HG03064 (cell line): ENCODE results near the gene UBE2M.
A peak's percentile ranks its signal among the peaks of the same experiment; 100 is the strongest.

Experiments used
- ATAC-seq: cut with Tn5 transposase; IDR thresholded peaks from one replicate; pipeline ENCODE4 v1.9.1; 2021; ENCODE audit warnings: low read depth; ENCODE audit not compliant: unreplicated experiment

The UBE2M gene

DNA sequence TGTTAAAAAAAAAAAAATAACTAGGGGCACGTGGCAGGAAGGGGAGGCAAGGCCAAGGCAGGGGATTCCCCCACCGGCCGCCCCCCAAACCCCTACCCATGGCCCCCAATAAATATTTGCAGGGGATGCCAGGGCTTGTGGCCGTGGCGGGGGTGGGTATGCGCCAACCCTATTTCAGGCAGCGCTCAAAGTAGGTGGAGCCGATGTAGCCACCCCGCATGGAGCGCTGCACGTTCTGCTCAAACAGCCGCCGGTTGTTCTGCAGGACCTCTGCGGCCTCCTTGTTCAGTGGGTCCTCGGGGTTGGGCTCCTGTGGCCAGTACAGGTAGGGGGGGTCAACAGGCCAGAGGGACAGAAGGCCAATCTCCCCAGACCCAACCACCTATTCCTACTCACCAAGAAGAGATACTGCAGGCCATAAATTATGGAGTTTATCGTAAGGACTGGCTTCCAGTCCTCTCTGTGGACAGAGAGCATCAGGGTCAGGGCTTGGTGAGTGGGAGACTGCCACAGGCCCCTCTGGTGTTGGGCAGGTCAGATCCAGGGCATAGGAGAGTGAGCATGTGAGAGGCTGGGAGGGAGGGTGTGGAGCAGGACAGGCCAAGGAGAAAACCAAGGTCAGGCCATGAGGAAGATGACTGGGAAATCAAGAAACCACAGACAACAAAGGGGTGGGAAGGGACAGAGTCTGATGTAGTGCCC is 2.3 kb downstream of the UBE2M start:
- ATAC-seq: no peak

DNA sequence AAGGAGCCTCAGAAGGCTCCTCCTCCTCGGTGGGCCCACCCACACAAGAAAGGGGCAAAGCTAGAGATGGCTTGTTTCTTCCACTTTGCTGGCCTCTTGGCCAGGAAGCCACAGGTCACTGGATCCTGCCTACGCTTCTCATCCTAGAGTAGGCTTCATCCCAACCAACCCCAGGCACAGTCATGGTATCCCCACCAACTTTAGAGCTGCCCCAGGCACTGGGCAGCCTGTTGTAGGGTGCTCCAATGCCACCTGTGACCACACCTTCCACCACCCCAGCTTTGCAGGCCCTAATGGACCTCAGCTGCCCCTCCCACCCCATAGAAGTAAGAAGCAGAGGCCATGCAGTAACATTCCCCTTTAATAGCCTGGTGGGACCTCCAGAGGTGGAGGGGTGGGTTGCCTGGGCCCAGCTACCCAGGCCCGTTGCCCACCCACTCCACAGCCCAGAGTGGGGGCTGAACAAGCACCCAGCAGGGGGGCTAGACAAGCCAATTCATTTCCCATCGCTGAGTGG is 3.0 kb downstream of the UBE2M start:
- no peak for ATAC-seq

DNA sequence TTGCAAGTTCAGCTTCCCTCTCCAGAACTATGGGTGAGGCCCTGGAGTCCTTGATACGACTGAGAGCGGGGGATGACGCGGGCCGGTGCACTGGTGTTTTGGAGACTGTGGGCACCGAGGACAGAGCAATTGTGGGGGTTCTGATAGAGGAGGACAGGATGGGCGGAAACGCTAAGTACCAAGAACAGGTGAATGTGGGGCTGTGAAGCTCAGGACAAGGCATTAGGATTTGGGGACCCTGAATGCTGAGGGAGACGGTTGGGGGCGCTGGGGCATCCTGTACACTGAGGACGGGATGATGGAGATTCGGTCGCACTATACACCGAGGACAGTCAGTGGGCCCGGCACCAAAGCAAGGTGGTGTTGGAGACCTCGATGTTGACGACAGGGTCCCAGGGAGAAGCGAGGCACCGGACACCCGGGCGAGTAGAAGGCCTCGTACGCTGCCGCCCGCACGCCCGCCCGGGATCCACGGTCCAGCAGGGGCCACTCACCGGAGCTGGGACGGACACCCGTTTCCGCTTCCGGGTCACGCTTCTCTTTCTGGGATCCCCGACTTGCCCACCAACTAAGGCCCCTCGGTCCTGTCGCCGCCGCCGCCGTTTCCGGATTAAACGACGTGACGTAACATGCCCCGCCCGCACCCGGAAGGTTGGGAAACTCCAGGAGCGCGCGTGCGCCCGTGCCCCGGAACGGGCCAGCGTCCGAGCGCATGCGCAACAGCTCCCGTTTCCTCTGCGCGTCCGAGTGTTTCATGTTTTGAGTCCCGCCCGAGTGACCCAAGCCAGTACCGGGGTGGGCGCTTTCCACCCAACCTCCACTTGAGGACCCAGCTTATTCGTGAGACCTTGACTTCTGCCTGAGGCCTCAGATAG is 3.7 kb downstream of the UBE2M start, which contains the start of gene CHMP2A:
CHMP2A (minus strand) TSS at position 612 of the 875 bp plus-strand sequence. CDS start 893 bp downstream, outside the sequence.
- ATAC-seq: no peak

DNA sequence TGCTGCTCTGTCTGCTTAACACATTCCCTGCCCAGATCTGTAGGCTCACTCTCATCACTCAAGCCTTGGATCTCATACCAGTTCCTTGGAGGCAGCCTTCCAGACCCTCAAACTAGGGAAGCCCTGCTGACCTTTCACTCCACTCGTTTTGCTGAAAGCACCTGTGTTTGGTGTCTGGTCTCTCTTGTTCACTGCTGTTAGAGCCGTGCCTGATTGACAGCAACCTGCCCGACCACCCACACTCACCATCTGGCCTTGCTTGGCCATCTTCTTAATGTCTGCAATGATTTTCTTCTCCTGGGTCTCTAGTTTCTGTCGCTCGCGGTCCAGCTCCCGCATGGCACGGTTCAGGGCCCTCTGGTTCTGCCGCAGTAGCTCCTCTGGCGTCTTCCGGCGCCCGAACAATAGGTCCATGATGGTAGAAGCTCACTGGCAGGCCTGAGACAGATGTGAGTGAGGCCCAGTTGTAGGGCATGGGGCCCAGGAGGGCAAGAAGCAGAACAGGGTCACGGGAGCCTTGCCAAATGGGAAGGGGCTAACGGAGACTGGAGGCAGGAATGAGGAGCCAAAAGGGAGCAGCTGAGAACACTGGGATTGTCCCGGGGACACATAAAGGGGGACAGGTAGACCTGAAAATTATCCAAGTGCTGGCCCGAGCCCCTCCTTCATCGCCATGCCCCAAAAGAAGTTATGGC is 4.5 kb downstream of the UBE2M start:
- no peak for ATAC-seq

DNA sequence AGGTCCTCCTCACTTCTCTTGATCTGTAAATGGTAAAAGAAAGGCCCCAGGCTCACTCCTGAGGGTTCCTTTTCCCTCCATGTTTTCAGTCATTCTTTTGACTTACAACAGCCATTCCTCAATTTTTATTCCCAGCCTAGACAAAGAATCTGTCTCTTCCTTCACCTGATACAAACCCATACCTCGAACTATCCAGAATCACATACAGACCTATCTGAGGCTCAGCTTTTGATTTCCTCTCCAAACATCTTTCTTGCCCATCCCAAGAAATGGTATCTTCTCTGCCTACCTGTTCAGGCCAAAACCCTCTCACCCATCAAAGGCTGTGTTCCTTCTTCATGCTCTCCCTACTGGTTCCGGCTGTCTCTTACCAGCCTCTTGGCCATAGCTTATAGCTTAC is 5.8 kb downstream of the UBE2M start:
- ATAC-seq: no peak

DNA sequence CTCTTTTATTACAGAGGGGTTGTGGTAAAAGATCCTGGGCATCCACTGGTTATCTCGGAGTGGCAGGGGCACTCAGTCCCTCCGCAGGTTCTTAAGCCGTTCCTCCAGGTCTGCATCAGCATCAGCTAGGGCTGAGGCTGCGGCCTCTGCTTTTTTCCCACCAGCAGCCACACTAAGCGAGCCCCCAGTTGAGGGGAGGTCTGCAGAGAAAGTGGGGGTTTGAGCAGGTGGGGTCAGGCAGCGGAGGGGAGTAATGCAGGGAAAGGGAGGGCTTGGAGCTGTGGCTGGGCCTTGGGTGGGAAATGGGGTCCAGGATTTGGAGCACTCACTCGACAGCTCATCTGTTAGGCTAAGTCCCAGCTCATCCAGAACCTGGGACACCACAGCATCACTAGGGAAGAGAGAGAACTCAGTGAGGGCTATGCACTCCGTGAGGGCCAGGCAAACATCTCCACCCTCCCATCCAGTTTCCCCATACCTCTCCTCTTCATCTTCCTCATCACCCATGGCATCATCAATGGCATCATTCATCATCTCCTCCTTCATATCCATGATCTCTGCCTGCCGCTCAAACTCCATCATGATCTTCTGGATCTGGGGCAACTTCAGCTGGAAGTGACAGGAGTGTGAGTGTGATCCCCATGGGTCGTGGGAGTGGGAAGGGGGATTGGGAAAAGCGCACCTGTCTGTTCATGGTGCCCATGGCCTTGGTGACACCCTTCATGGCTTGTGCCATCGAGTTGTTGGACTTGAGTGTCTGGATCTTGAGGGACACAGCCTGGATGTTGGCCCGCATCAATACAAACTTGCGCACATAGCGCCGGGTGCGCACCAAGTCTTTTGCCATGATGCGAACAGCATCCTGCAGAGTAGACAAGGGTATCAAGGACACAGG is 6.6 kb downstream of the UBE2M start:
- ATAC-seq: no peak

DNA sequence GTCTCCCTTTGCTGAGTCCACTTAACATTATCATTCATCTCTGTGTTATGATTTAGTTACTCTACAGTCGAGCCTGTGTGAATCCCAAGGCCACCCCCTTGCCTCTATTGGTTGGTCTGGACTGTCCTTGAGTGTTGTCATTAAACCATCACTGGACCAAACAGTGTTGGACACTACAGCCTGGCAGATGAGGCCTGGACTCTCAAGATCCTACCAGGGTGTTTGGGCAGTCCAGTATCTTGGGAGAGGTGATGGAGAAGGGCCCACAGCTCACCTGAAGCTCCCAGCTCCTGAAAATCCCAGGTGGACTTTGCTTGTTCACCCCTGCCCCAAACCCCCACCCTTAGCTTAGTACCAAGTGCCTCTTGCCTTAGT is 7.3 kb downstream of the UBE2M start:
- ATAC-seq: no peak

DNA sequence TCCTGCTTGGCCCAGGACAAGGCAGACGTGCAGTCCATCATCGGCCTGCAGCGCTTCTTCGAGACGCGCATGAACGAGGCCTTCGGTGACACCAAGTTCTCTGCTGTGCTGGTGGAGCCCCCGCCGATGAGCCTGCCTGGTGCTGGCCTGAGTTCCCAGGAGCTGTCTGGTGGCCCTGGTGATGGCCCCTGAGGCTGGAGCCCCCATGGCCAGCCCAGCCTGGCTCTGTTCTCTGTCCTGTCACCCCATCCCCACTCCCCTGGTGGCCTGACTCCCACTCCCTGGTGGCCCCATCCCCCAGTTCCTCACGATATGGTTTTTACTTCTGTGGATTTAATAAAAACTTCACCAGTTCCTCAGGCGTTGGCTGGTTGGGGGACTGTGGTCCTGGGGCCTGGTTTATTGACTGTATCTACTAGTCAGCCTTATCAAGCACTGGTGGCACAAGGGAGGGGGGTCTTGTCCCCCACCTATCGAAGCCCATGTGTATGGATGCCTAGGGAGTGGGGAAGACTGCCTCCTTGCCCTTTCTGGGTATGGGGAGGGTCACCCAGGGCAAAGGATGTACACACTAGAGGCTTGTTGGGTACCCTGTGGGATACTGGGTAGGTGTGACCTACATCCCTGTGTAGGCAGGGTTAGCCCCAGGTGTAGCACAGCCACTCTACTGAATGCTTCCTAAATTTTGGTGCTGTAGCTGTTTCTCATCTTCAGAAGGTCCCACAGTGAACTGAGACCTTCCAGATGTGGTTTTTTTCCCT is 7.9 kb downstream of the UBE2M start:
- no peak for ATAC-seq

DNA sequence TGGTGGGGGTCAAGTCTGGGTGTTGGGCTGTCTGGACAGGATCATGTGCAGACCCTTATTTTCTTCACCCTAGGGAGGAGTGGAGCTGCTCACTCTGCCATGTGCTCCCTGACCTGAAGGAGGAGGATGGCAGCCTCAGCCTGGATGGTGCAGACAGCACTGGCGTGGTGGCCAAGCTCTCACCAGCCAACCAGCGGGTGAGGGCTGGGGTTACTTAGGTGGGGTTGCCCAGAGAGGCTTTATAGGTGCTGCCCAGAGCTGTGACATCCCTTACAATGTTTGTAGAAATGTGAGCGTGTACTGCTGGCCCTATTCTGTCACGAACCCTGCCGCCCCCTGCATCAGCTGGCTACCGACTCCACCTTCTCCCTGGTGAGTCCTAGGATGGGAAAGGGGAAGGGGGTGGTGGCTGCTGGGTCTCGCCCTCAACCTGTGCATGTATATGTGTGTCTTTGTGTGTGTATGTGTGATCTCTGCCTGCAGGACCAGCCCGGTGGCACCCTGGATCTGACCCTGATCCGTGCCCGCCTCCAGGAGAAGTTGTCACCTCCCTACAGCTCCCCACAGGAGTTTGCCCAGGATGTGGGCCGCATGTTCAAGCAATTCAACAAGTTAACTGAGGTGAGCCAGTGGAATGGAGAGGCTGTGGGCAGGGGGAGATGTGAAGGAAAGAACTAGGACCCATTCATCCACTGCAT is 8.6 kb downstream of the UBE2M start:
- ATAC-seq: no peak

DNA sequence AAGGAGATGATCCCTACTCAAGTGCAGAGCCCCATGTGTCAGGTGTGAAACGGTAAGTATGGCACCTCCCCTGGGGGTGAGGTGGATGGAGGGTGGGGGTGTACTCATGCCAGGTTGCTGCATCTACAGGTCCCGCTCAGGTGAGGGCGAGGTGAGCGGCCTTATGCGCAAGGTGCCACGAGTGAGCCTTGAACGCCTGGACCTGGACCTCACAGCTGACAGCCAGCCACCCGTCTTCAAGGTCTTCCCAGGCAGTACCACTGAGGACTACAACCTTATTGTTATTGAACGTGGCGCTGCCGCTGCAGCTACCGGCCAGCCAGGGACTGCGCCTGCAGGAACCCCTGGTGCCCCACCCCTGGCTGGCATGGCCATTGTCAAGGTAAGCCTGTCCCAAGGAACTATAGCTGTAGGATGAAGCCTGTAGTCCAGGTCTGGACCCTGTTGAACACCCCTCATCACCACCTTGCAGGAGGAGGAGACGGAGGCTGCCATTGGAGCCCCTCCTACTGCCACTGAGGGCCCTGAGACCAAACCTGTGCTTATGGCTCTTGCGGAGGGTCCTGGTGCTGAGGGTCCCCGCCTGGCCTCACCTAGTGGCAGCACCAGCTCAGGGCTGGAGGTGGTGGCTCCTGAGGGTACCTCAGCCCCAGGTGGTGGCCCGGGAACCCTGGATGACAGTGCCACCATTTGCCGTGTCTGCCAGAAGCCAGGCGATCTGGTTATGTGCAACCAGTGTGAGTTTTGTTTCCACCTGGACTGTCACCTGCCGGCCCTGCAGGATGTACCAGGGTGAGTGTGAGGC is 9.3 kb downstream of the UBE2M start:
- ATAC-seq: no peak

DNA sequence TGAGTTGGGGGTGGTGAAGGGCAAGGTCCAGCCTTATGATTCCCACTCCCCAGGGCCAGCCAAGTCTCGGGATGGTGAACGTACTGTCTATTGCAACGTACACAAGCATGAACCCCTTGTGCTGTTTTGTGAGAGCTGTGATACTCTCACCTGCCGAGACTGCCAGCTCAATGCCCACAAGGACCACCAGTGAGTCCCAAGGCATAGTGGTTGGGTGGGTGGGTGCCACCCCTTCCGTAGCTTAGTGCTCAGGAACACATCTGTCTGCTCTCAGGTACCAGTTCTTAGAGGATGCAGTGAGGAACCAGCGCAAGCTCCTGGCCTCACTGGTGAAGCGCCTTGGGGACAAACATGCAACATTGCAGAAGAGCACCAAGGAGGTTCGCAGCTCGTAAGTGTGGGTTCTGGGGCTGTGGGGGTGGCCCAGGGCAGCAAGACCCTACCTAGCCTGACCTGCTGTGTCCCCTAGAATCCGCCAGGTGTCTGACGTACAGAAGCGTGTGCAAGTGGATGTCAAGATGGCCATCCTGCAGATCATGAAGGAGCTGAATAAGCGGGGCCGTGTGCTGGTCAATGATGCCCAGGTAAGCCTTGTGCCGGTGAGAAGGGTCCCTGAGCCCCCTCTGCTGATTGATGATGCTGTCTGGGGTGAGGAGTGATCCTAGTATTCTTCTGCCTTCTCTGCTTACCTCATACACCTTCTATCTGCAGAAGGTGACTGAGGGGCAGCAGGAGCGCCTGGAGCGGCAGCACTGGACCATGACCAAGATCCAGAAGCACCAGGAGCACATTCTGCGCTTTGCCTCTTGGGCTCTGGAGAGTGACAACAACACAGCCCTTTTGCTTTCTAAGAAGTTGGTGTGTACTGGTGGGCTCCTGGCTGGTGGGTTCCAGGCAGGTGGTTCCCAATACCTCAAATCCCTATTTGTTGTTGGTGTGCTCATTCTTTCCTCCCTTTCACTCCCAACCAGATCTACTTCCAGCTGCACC is 10.8 kb downstream of the UBE2M start:
- no peak for ATAC-seq

DNA sequence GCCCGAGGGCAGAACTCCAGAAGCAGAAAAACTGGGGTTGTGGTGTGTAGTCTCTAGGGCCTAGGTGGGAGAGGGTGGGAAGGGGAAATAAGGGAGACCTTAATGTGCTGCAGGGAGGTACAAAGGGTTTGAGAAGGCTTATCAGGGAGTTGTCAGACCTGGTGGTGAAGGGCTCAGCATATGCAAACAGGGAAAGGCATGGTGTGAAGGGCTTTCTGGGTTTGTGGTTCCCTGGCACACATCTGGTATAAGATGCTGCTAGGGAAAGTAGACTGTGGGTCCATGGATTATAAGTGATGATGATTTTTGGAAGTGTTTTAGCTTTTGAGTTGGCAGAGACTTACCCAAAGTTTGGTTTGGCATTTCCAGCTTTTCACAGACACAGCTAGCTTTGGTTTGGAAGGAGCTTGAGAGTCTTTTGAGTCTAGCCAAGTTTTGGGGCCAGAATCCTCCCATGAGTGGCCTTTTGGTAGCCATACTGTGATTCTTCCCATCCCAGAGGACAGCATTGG is 12.3 kb downstream of the UBE2M start:
- ATAC-seq: no peak

DNA sequence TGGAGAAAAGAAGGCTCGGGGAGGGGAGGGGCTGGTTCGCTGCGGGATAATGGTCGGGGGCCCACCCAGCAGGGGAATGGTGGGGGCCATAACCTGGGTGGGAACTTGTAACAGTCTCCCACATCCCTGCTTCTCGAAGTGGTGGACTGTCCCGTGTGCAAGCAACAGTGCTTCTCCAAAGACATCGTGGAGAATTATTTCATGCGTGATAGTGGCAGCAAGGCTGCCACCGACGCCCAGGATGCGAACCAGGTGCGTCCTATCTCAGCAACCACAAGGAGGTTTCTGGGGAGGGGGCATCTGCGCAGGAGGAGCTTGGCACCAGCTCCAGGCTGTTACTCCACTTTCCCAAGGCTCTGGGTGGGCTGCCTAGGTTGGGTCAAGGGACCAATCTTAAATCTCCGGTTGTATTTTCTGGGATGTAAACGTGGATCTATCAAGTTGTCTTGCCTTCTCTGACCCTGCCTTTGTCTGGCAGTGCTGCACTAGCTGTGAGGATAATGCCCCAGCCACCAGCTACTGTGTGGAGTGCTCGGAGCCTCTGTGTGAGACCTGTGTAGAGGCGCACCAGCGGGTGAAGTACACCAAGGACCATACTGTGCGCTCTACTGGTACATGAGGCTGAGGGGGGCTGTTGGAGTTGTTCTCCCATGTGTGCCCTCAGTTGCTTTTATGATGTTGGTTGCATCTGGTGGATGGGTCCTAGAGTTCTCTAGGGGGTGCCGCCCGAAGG is 13.0 kb downstream of the UBE2M start:
- no peak for ATAC-seq

DNA sequence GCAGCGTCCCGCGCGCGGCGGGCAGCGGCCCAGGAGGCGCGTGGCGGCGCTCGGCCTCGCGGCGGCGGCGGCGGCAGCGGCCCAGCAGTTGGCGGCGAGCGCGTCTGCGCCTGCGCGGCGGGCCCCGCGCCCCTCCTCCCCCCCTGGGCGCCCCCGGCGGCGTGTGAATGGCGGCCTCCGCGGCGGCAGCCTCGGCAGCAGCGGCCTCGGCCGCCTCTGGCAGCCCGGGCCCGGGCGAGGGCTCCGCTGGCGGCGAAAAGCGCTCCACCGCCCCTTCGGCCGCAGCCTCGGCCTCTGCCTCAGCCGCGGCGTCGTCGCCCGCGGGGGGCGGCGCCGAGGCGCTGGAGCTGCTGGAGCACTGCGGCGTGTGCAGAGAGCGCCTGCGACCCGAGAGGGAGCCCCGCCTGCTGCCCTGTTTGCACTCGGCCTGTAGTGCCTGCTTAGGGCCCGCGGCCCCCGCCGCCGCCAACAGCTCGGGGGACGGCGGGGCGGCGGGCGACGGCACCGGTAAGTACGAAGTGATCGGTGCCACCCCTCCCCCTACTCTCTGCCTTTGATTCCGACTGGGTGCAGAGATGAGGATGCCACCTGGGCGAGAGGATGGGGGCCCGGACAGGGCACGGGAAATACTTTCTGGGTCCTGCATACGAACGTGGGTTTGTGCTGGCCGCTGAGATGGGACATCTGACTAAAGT is 13.7 kb downstream of the UBE2M start:
- peak; percentile 33 for ATAC-seq

DNA sequence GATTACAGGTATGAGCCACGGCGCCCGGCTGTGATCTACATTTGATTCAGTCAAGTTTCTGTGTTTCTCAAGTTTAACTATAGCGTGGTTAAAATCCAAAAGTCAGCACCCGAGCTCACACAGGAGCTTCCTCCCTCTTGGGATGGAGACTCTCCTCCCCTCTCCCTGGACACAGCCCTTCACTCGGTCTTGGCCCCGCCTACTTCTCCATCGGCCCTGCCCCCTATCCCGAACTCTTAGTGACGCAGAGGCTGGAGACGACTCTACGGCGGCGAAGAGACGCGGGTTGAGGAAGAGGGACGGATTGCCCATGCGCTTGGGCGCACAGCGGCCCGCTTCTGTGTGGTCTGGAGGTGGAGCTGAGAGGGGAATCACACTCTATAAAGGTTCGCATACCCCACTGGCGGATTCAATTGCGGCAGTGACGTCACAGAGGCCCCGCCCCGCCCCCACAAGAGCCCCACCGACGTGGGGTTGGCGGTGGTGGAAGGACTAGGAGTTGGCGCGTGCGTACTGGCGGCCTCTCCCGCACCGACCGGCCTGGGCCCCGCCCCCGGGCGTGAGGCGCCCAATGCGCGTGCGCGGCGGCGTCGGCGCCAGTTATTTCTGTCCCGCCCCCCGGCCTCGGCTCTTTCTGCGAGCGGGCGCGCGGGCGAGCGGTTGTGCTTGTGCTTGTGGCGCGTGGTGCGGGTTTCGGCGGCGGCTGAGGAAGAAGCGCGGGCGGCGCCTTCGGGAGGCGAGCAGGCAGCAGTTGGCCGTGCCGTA is 14.4 kb downstream of the UBE2M start, which contains the start of gene TRIM28:
TRIM28 (plus strand) TSS at position 239 of the 765 bp plus-strand sequence. CDS start 694 bp downstream, outside the sequence.
- ATAC-seq: peak; percentile 79
